Measurements from ENCODE around the gene BCAR1. TPM values are rescaled to one million over a fixed set of nuclear protein-coding genes. Genes with fewer than 3 reads are reported as not detected.

Gene BCAR1
- total and polyA plus RNA-seq, 2 of the 13 experiments (the other 11 are each of a cell fraction or from before 2014, with no cell fraction given), result 48.1 to 51.7 TPM

DNA sequence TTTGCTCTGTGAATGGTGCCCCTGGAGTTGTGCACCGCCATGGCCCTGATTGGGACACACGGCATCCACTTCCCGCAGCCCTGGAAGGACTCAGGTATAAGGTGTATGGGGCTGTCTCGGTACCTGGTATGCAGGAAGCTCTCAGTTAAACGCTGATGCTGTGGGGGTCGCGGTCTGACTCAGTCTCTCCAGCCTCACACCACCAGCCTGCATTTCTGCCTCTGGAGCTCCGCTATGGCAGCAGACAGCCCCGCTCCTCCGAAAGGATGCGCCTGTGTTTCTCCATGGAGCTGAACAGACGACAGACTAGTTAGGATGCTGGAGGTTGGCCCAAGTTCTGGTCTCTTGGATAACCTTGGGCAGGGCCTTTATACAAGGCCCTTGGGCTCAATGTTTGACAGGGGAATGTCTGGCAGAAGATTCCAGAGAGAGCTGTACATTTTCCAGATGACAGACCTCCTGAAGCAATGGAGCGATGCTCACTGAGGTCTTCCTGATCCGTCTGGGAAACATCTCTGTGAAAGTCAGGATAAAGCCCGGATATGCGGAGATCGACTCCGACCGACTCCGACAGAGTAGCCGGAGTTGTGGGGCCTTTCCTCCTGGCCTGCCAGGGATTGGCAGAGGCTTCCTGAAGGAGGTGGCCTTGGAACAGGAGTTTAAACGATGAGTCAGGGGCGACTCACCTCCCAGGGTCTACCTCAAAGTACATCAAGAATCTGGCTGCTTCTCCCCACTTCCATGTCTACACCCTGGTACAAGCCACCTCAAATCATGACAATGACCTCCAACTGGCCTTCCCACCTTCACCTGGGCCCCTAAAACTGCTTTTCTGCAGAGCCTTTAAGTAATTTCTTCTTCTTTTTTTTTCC is 21.9 kb upstream of the BCAR1 start (continued):
- no peak for TF ChIP-seq BCL6 (CRISPR knock-in tag; IDR thresholded peaks at IDR 0.05)
- TF ChIP-seq ZNF557 (CRISPR knock-in tag; IDR thresholded peaks at IDR 0.05), result no peak
- TF ChIP-seq, protein P1, sequence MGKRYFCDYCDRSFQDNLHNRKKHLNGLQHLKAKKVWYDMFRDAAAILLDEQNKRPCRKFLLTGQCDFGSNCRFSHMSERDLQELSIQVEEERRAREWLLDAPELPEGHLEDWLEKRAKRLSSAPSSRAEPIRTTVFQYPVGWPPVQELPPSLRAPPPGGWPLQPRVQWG (CRISPR knock-in tag; IDR thresholded peaks at IDR 0.05; ENCODE audit: borderline replicate concordance, low read depth), result no peak
- TF ChIP-seq GABPB1 (CRISPR knock-in tag; IDR thresholded peaks at IDR 0.05), result no peak
- TF ChIP-seq FOSL2 (CRISPR knock-in tag; IDR thresholded peaks at IDR 0.05), result peak; percentile 83
- no peak for TF ChIP-seq ZNF33A (CRISPR knock-in tag; IDR thresholded peaks at IDR 0.05; ENCODE audit: borderline replicate concordance)
- no peak for TF ChIP-seq ATF7 (IDR thresholded peaks at IDR 0.05)
- no peak for TF ChIP-seq ATF7 (CRISPR knock-in tag; IDR thresholded peaks at IDR 0.05)
- no peak for TF ChIP-seq THAP11 (CRISPR knock-in tag; IDR thresholded peaks at IDR 0.05)
- TF ChIP-seq, protein P2, sequence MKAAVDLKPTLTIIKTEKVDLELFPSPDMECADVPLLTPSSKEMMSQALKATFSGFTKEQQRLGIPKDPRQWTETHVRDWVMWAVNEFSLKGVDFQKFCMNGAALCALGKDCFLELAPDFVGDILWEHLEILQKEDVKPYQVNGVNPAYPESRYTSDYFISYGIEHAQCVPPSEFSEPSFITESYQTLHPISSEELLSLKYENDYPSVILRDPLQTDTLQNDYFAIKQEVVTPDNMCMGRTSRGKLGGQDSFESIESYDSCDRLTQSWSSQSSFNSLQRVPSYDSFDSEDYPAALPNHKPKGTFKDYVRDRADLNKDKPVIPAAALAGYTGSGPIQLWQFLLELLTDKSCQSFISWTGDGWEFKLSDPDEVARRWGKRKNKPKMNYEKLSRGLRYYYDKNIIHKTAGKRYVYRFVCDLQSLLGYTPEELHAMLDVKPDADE (CRISPR knock-in tag; IDR thresholded peaks at IDR 0.05), result no peak
- TF ChIP-seq ZNF44 (CRISPR knock-in tag; IDR thresholded peaks at IDR 0.05), result 0 out of 2 replicates have a peak, but pooled peaks have one; percentile 47
- TF ChIP-seq, protein P3, sequence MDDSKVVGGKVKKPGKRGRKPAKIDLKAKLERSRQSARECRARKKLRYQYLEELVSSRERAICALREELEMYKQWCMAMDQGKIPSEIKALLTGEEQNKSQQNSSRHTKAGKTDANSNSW (CRISPR knock-in tag; IDR thresholded peaks at IDR 0.05; ENCODE audit: borderline replicate concordance), result no peak

Measured in HepG2 (cell line).